CD4-positive, alpha-beta memory T cell (primary cell): ENCODE measurements around the gene FAM3C. TPM values are rescaled to one million over a fixed set of nuclear protein-coding genes. Genes with fewer than 3 reads are reported as not detected.
"Not testable (repeated sequence)": the region's sequence is repeated elsewhere in the genome, so short reads cannot be mapped to it uniquely, and the experiment has no call there.

Experiments
- CTCF ChIA-PET: fragments of 350-600 bp; sonication (Branson Sonifier 250); formaldehyde crosslinking; loops from one replicate; lab custom pipeline; 2021; ENCODE audit warnings: inconsistent platforms; ENCODE audit not compliant: partially characterized antibody; lab: Charles Lee
- POLR2A ChIA-PET: fragments of 350-600 bp; sonication (Branson Sonifier 250); formaldehyde crosslinking; loops from one replicate; lab custom pipeline; 2021; ENCODE audit not compliant: partially characterized antibody; lab: Charles Lee
- DNase-seq, 5 donors: peaks; one replicate each; pipeline versions ENCODE4 v3.0.0 to v3.0.0-alpha.2; 2020 to 2022; ENCODE audit warnings: mixed read lengths in 1 of 5
- H3K27ac ChIP-seq: one replicate; pipeline ENCODE4 v1.7.0; 2013; ENCODE audit warnings: low read depth, low read length
- H3K27me3 ChIP-seq: 2 replicates; pipeline ENCODE4 v1.7.0; 2013; ENCODE audit warnings: mild to moderate bottlenecking, low read length, moderate library complexity; ENCODE audit not compliant: insufficient read depth
- H3K36me3 ChIP-seq: 2 replicates; pipeline ENCODE4 v1.7.0; 2013; ENCODE audit warnings: mild to moderate bottlenecking, low read length, moderate library complexity; ENCODE audit not compliant: insufficient read depth
- H3K4me1 ChIP-seq: 2 replicates; pipeline ENCODE4 v1.7.0; 2013; ENCODE audit warnings: mild to moderate bottlenecking, low read length, moderate library complexity; ENCODE audit not compliant: insufficient read depth
- H3K4me3 ChIP-seq, 2 donors: one replicate each; pipeline ENCODE4 v1.7.0; 2013; ENCODE audit warnings: low read length in 2 of 2, mild to moderate bottlenecking in 1 of 2
- H3K9me3 ChIP-seq, 2 donors: one replicate each; pipeline ENCODE4 v1.7.0; 2013; ENCODE audit warnings: low read length in 2 of 2, control low read depth in 1 of 2; ENCODE audit not compliant: control insufficient read depth in 1 of 2
- H3K27ac Mint-ChIP-seq, 7 donors: one replicate each; pipeline ENCODE4 v1.8.0; 2020 to 2021; ENCODE audit warnings: mixed read lengths in 7 of 7, mild to moderate bottlenecking in 6 of 7, inconsistent platforms in 3 of 7, moderate library complexity in 3 of 7
- H3K27me3 Mint-ChIP-seq, 2 donors: one replicate each; pipeline ENCODE4 v1.8.0; 2020 to 2021; ENCODE audit warnings: mixed read lengths in 2 of 2
- H3K36me3 Mint-ChIP-seq, 2 donors: one replicate each; pipeline ENCODE4 v1.8.0; 2020 to 2021; ENCODE audit warnings: mixed read lengths in 2 of 2, inconsistent platforms in 1 of 2, mild to moderate bottlenecking in 1 of 2
- H3K4me1 Mint-ChIP-seq, 4 donors: one replicate each; pipeline ENCODE4 v1.8.0; 2020 to 2021; ENCODE audit warnings: mixed read lengths in 4 of 4, mild to moderate bottlenecking in 1 of 4
- H3K4me3 Mint-ChIP-seq, 8 donors: one replicate each; pipeline ENCODE4 v1.8.0; 2020 to 2021; ENCODE audit warnings: mixed read lengths in 8 of 8, mild to moderate bottlenecking in 7 of 8, moderate library complexity in 6 of 8, inconsistent platforms in 3 of 8
- H3K9me3 Mint-ChIP-seq, 8 donors: one replicate each; pipeline ENCODE4 v1.8.0; 2020 to 2021; ENCODE audit warnings: mixed read lengths in 8 of 8, mild to moderate bottlenecking in 5 of 8, inconsistent platforms in 3 of 8, moderate library complexity in 1 of 8
- intact Hi-C: fragments of 100-400 bp; cut with micrococcal nuclease; formaldehyde crosslinking; loops from one replicate; pipeline ENCODE4 v1.15.1; 2023
- polyA plus RNA-seq, 2 donors: library from polyadenylated mRNA; unstranded; fragments of 300-500 nt; fragmentation: Illumina TruSeq; gene quantifications; one replicate each; pipeline ENCODE4 v1.2.3, GENCODE V29; 2021
- total RNA-seq, 2 experiments: library from RNA; stranded (reverse); gene quantifications; one replicate each; pipeline ENCODE4 v1.2.3, GENCODE V29; 2021

The FAM3C gene
- total and polyA plus RNA-seq, 4 experiments from 2014 or later, result 8.8 to 20.9 (median 17.7) TPM

DNA sequence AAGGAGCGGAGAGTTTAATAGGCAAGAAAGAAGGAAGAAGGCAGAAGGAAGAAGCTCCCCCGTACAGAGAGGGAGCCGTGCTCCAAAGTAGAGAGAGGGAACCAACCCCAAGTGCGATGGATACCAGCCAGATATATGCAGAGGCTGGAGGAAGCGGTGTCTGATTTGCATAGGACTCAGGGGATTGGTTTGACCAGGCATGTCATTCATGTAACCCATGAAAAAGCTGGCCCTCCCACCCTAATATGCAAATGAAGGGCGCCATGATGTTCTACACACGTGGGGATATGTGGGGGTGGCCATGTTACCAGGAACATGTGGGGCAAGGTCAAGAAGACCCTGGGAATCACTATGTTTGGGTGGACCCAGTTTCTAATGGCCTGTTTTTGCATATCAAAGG lies 40.6 kb upstream of the FAM3C start:
- peaks cover 0 to 1% of the 10 kb centered on the region in 2 donors for H3K36me3 Mint-ChIP-seq
- Histone ChIP-seq H3K27me3 (no peaks in the 10 kb centered on the region), H3K9me3 (no peaks in the 10 kb centered on the region), H3K4me1 (peaks cover 28% of the 10 kb centered on the region), H3K27ac (no peak overlapping the region), H3K4me3 (no peak overlapping the region), H3K36me3 (no peaks in the 10 kb centered on the region)
- ChIA-PET CTCF (interaction anchor here (3.3 to 4.5 kb wide), 3 partner anchors 40 to 69 kb away, joined by 9 to 55 read pairs (median 35); partner anchors contain the start of gene FAM3C), POLR2A (interaction anchor here (0.9 to 1.2 kb wide), 2 partner anchors 11 to 41 kb away, joined by 3 to 4 read pairs; no protein-coding TSS in a partner anchor)
- no peak overlapping the region for H3K27ac Mint-ChIP-seq
- intact Hi-C loops, result no loop called here
- peaks cover 0 to 13% (median 5%) of the 10 kb centered on the region in 8 donors for H3K9me3 Mint-ChIP-seq
- H3K4me1 Mint-ChIP-seq, result peaks cover 20 to 38% (median 30%) of the 10 kb centered on the region in 4 donors
- DNase-seq, result no peak
- peaks cover 0 to 4% of the 10 kb centered on the region in 2 donors for H3K27me3 Mint-ChIP-seq
- H3K4me3 Mint-ChIP-seq, result no peak overlapping the region

- intact Hi-C loops, result no loop called here
- ChIA-PET CTCF (interaction anchor here (3.9 to 4.5 kb wide), 2 partner anchors 39 to 69 kb away, joined by 35 to 55 read pairs; partner anchors contain the start of gene FAM3C), POLR2A (interaction anchor here (0.9 to 1.2 kb wide), 2 partner anchors 11 to 41 kb away, joined by 3 to 4 read pairs; no protein-coding TSS in a partner anchor)
- H3K27me3 Mint-ChIP-seq, result peaks cover 0 to 5% of the 10 kb centered on the region in 2 donors
- no peak for DNase-seq
- H3K4me3 ChIP-seq, result no peak overlapping the region
- H3K9me3 ChIP-seq, result no peaks in the 10 kb centered on the region
- peaks cover 0 to 1% of the 10 kb centered on the region in 2 donors for H3K36me3 Mint-ChIP-seq
- peaks cover 14 to 33% (median 24%) of the 10 kb centered on the region in 4 donors for H3K4me1 Mint-ChIP-seq
- H3K27me3 ChIP-seq, result no peaks in the 10 kb centered on the region
- H3K27ac ChIP-seq, result no peak overlapping the region
- H3K27ac Mint-ChIP-seq, result no peak overlapping the region
- peaks cover 0 to 13% (median 5%) of the 10 kb centered on the region in 8 donors for H3K9me3 Mint-ChIP-seq
- no peak overlapping the region for H3K4me3 Mint-ChIP-seq
- H3K4me1 ChIP-seq, result peaks cover 22% of the 10 kb centered on the region
- no peaks in the 10 kb centered on the region for H3K36me3 ChIP-seq
These were observed 40.0 kb upstream of the FAM3C start for GRCh38 chr7:121436136-121436535.

DNA sequence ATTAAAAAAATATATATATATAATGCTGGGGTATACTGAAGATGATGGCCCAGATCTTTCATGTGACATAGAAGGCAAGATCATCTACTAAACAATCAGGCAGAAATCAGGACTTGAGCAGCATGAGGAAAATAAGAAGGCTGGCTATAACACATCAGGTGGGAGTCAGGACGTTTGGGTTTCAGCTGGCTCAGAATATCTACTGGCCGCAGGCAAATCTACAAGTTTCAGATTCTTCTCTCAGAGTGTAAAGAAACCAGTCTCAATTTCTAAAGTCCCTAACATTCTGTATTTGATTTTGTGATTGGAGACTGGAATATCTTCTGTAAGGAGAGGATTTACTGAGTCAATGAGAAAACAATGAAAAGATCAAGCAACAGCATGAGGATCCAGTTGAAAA lies 37.7 kb upstream of the FAM3C start:
- Histone ChIP-seq H3K9me3 (no peaks in the 10 kb centered on the region), H3K27ac (no peak overlapping the region), H3K4me3 (no peak overlapping the region), H3K4me1 (peaks cover 18% of the 10 kb centered on the region), H3K27me3 (no peaks in the 10 kb centered on the region), H3K36me3 (no peaks in the 10 kb centered on the region)
- H3K4me3 Mint-ChIP-seq, result no peak overlapping the region
- DNase-seq, result no peak
- H3K4me1 Mint-ChIP-seq, result peaks cover 12 to 18% (median 13%) of the 10 kb centered on the region in 4 donors
- H3K27me3 Mint-ChIP-seq, result peaks cover 0 to 7% of the 10 kb centered on the region in 2 donors
- peaks cover 0 to 10% (median 2%) of the 10 kb centered on the region in 8 donors for H3K9me3 Mint-ChIP-seq
- intact Hi-C loops, result no loop called here
- ChIA-PET POLR2A (no interaction called here), CTCF (no interaction called here)
- peaks cover 0 to 1% of the 10 kb centered on the region in 2 donors for H3K36me3 Mint-ChIP-seq
- H3K27ac Mint-ChIP-seq, result no peak overlapping the region

- intact Hi-C loops, H3K27ac Mint-ChIP-seq, H3K27ac ChIP-seq, H3K4me3 ChIP-seq, POLR2A ChIA-PET, H3K4me3 Mint-ChIP-seq, DNase-seq, H3K4me1 Mint-ChIP-seq, H3K36me3 ChIP-seq, H3K9me3 ChIP-seq, H3K27me3 ChIP-seq, H3K27me3 Mint-ChIP-seq, H3K36me3 Mint-ChIP-seq, H3K4me1 ChIP-seq: not testable (repeated sequence)
- H3K9me3 Mint-ChIP-seq, result peaks cover 0 to 10% (median 0%) of the 10 kb centered on the region in 8 donors
- CTCF ChIA-PET, result interaction anchor here (1.2 kb wide), 1 partner anchor 37 kb away, joined by 5 read pairs; the partner anchor contains the start of gene FAM3C
These were observed 36.4 kb upstream of the FAM3C start for GRCh38 chr7:121432486-121432885.

GRCh38 chr7:121431996-121432395 lies 35.9 kb upstream of the FAM3C start:
- POLR2A ChIA-PET, result no interaction called here
- peak overlapping the region in 1 of 8 donors; percentile 7 for H3K4me3 Mint-ChIP-seq
- peaks cover 0 to 7% of the 10 kb centered on the region in 2 donors for H3K27me3 Mint-ChIP-seq
- intact Hi-C loops, result no loop called here
- no peak overlapping the region for H3K27ac Mint-ChIP-seq
- no peak for DNase-seq
- H3K4me3 ChIP-seq, result no peak overlapping the region
- no peaks in the 10 kb centered on the region for H3K36me3 Mint-ChIP-seq
- H3K36me3 ChIP-seq, result no peaks in the 10 kb centered on the region
- no peaks in the 10 kb centered on the region for H3K9me3 ChIP-seq
- H3K27ac ChIP-seq, result no peak overlapping the region
- peaks cover 0 to 2% (median under 1%) of the 10 kb centered on the region in 4 donors for H3K4me1 Mint-ChIP-seq
- H3K4me1 ChIP-seq, result peaks cover 1% of the 10 kb centered on the region
- H3K27me3 ChIP-seq, result no peaks in the 10 kb centered on the region
- H3K9me3 Mint-ChIP-seq, result peaks cover 0 to 10% (median 0%) of the 10 kb centered on the region in 8 donors
- CTCF ChIA-PET, result interaction anchor here (1.2 kb wide), 1 partner anchor 36 kb away, joined by 5 read pairs; the partner anchor contains the start of gene FAM3C

- Histone ChIP-seq H3K27me3 (no peaks in the 10 kb centered on the region), H3K27ac (no peak overlapping the region), H3K4me1 (no peaks in the 10 kb centered on the region), H3K4me3 (no peak overlapping the region), H3K36me3 (no peaks in the 10 kb centered on the region), H3K9me3 (no peaks in the 10 kb centered on the region)
- H3K27ac Mint-ChIP-seq, result no peak overlapping the region
- intact Hi-C loops, result no loop called here
- DNase-seq, result no peak
- peaks cover 0 to 7% of the 10 kb centered on the region in 2 donors for H3K27me3 Mint-ChIP-seq
- ChIA-PET POLR2A (no interaction called here), CTCF (interaction anchor here (1.1 to 1.3 kb wide), 3 partner anchors 36 to 79 kb away, joined by 4 to 6 read pairs (median 5); partner anchors contain the start of gene FAM3C)
- peak overlapping the region in 1 of 8 donors; percentile 7 for H3K4me3 Mint-ChIP-seq
- no peaks in the 10 kb centered on the region for H3K36me3 Mint-ChIP-seq
- peaks cover 0 to 10% (median 0%) of the 10 kb centered on the region in 8 donors for H3K9me3 Mint-ChIP-seq
- peaks cover 0 to 2% (median under 1%) of the 10 kb centered on the region in 4 donors for H3K4me1 Mint-ChIP-seq
These were observed 35.4 kb upstream of the FAM3C start for GRCh38 chr7:121431389-121431995.

DNA sequence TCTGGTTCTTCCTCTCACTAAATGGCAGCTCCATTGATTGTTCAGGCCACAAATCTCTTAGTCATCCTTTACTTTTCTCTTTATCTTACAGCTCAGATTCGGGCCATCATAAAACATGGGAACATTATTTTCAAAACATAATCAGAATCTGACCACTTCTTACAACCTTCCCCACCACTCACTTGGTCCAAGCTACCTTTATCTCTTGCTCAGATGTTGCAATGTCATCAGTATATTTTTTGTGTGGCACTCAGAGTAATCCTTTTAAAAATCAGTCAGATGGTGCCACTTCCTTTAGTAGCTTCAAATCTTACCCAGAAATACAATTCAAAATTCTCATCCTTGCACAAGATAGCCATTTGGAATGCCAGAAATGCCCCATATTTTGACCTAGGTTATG lies 34.5 kb upstream of the FAM3C start:
- Histone ChIP-seq H3K9me3 (no peaks in the 10 kb centered on the region), H3K36me3 (no peaks in the 10 kb centered on the region), H3K27ac (no peak overlapping the region), H3K27me3 (no peaks in the 10 kb centered on the region), H3K4me1 (no peaks in the 10 kb centered on the region), H3K4me3 (no peak overlapping the region)
- peaks cover 3 to 7% of the 10 kb centered on the region in 2 donors for H3K27me3 Mint-ChIP-seq
- peaks cover 0 to 2% (median under 1%) of the 10 kb centered on the region in 4 donors for H3K4me1 Mint-ChIP-seq
- intact Hi-C loops, result no loop called here
- no peaks in the 10 kb centered on the region for H3K36me3 Mint-ChIP-seq
- H3K27ac Mint-ChIP-seq, result no peak overlapping the region
- POLR2A ChIA-PET, result no interaction called here
- no peak for DNase-seq
- CTCF ChIA-PET, result interaction anchor here (1.1 to 1.3 kb wide), 2 partner anchors 35 to 80 kb away, joined by 4 to 6 read pairs; partner anchors contain the start of gene FAM3C
- H3K4me3 Mint-ChIP-seq, result no peak overlapping the region
- H3K9me3 Mint-ChIP-seq, result peaks cover 0 to 10% (median 0%) of the 10 kb centered on the region in 8 donors
